K562 (cell line): ENCODE measurements around the gene ADAT2. TPM values are rescaled to one million over a fixed set of nuclear protein-coding genes. Genes with fewer than 3 reads are reported as not detected.

ENCODE experiments used
- ATAC-seq: fragments of 200-7000 bp; cut with Tn5 transposase; 3 replicates; pipeline ENCODE4 v1.9.1; 2020; ENCODE audit warnings: moderate library complexity
- BruUV-seq: library from RNA; stranded (reverse); fragments of 400-500 nt; replicated peaks from 2 replicates; lab custom pipeline; 2021; lab: Mats Ljungman, UMichigan
- CTCF ChIA-PET: fragments of 300-600 bp; formaldehyde crosslinking; extraction: SDS; loops from one replicate; lab custom pipeline; 2021; ENCODE audit warnings: low intra/inter-chr PET ratio; lab: Yijun Ruan, JAX
- POLR2A ChIA-PET: fragments of 300-600, 350-650 bp; sonication (Branson Sonifier 250); formaldehyde crosslinking; extraction: SDS; loops from one replicate; lab custom pipeline; 2021; ENCODE audit warnings: antibody characterized with exemption, inconsistent platforms; lab: Yijun Ruan, JAX
- DNase-seq, 4 experiments: peaks; one replicate each; pipeline versions ENCODE4 v3.0.0 to v3.0.0-alpha.2; 2011 to 2018; ENCODE audit warnings: low spot score in 3 of 4, mixed read lengths in 3 of 4; ENCODE audit errors: extremely low read depth in 1 of 4
- FAIRE-seq: peaks from 2 replicates; lab custom pipeline; 2011; peaks lifted over from hg19 to GRCh38; lab: Jason Lieb, UNC
- H2AFZ ChIP-seq: 2 replicates; pipeline ENCODE4 v1.6.0; 2011; ENCODE audit warnings: low read depth, low read length, control low read depth, inconsistent platforms
- H3K27ac ChIP-seq: fragments of 200-600 bp; 3 replicates; pipeline ENCODE4 v1.8.0; 2011; ENCODE audit warnings: low read depth, mild to moderate bottlenecking, control low read depth, inconsistent platforms, low read length, moderate library complexity, mixed read lengths; ENCODE audit errors: extremely low read depth
- H3K27me3 ChIP-seq, 2 experiments: fragments of 300-600 bp in 1 of 2; 2 replicates in 1 of 2; 3 replicates in 1 of 2; pipeline versions ENCODE4 v1.6.0 to v1.8.0; 2011; ENCODE audit warnings: inconsistent platforms in 2 of 2, low read length in 2 of 2, mild to moderate bottlenecking in 1 of 2, mixed read lengths in 1 of 2, moderate library complexity in 1 of 2; ENCODE audit not compliant: control insufficient read depth in 2 of 2, insufficient read depth in 2 of 2
- H3K36me3 ChIP-seq: fragments of 300-600 bp; 3 replicates; pipeline ENCODE4 v1.8.0; 2011; ENCODE audit warnings: mild to moderate bottlenecking, low read length, inconsistent platforms; ENCODE audit not compliant: control insufficient read depth, insufficient read depth
- H3K4me1 ChIP-seq, 2 experiments: fragments of 200-600 bp in 1 of 2; replicated peaks in 1 of 2; 2 replicates in 1 of 2; 3 replicates in 1 of 2; pipeline versions ENCODE4 v1.5.1 to v1.8.0; 2011; ENCODE audit warnings: inconsistent platforms in 2 of 2, low read length in 2 of 2, mild to moderate bottlenecking in 1 of 2, mixed read lengths in 1 of 2, moderate library complexity in 1 of 2; ENCODE audit not compliant: control insufficient read depth in 2 of 2, insufficient read depth in 2 of 2
- H3K4me2 ChIP-seq: 2 replicates; pipeline ENCODE4 v1.6.1; 2011; ENCODE audit warnings: low read length, control low read depth, inconsistent platforms, mixed read lengths; ENCODE audit not compliant: insufficient read depth
- H3K4me3 ChIP-seq: fragments of 200-600 bp; sonication (generic), shearing (Covaris generic); 2 replicates; pipeline ENCODE4 v1.5.1; 2016; ENCODE audit warnings: control low read depth, inconsistent platforms
- H3K79me2 ChIP-seq: fragments of 200-600 bp; 3 replicates; pipeline ENCODE4 v1.8.0; 2011; ENCODE audit warnings: low read length, inconsistent platforms; ENCODE audit not compliant: control insufficient read depth, insufficient read depth
- H3K9ac ChIP-seq, 2 experiments: 2 replicates each; pipeline versions ENCODE4 v1.6.0 to v1.6.1; 2011; ENCODE audit warnings: low read depth in 2 of 2, low read length in 2 of 2, control low read depth in 1 of 2, inconsistent platforms in 1 of 2, mild to moderate bottlenecking in 1 of 2, mixed read lengths in 1 of 2; ENCODE audit not compliant: insufficient read depth in 1 of 2
- H3K9me1 ChIP-seq: one replicate; pipeline ENCODE4 v1.6.0; 2011; ENCODE audit warnings: inconsistent platforms, mild to moderate bottlenecking, low read length, moderate library complexity; ENCODE audit not compliant: control insufficient read depth, insufficient read depth
- H3K9me3 ChIP-seq: replicated peaks from 2 replicates; pipeline ENCODE4 v1.5.1; 2011; ENCODE audit warnings: low read depth, low read length, inconsistent platforms; ENCODE audit not compliant: control insufficient read depth, insufficient read depth
- H4K20me1 ChIP-seq: replicated peaks from 2 replicates; pipeline ENCODE4 v1.6.1; 2011; ENCODE audit warnings: low read length, inconsistent platforms, mixed read lengths; ENCODE audit not compliant: control insufficient read depth, insufficient read depth
- BRD9 ChIP-seq: fragments of 450-650 bp; IDR thresholded peaks from 2 replicates; pipeline ENCODE4 v1.6.1; 2018; ENCODE audit warnings: low read depth; ENCODE audit not compliant: partially characterized antibody
- ETV6 ChIP-seq, 3 experiments: fragments of 150-350 bp in 1 of 3; sonication (generic) in 1 of 3; formaldehyde crosslinking in 1 of 3; IDR thresholded peaks; 2 replicates each; pipeline versions ENCODE4 v1.6.1 to v1.8.0; 2014 to 2022; ENCODE audit warnings: borderline replicate concordance in 2 of 3, low read depth in 2 of 3, antibody characterized with exemption in 1 of 3, low read length in 1 of 3, mild to moderate bottlenecking in 1 of 3, missing genetic modification reagents in 1 of 3
- FOXA3 ChIP-seq, 2 experiments: fragments of 450-650 bp in 1 of 2; sonication (generic) in 1 of 2; formaldehyde crosslinking; IDR thresholded peaks in 1 of 2; conservative IDR thresholded peaks in 1 of 2; 2 replicates each; pipeline versions ENCODE4 v1.4.0 to v1.8.0; 2020 to 2022; ENCODE audit warnings: mild to moderate bottlenecking in 2 of 2, missing genetic modification reagents in 1 of 2
- MCM7 ChIP-seq, 2 experiments: fragments of 450-650 bp; IDR thresholded peaks; 2 replicates each; pipeline ENCODE4 v1.6.1; 2016 to 2018
- POLR2H ChIP-seq: IDR thresholded peaks from 2 replicates; pipeline ENCODE4 v1.6.1; 2016; ENCODE audit warnings: missing genetic modification characterization, low read depth, mild to moderate bottlenecking, control low read depth, missing compliant biosample characterization, moderate library complexity
- PRMT5 ChIP-seq: sonication (generic); formaldehyde crosslinking; IDR thresholded peaks from 2 replicates; pipeline ENCODE4 v1.5.0; 2020; ENCODE audit warnings: missing genetic modification reagents
- SRSF7 ChIP-seq: fragments of 200-400 bp; formaldehyde crosslinking; optimal IDR thresholded peaks from 2 replicates; pipeline ENCODE3; 2017; ENCODE audit warnings: mild to moderate bottlenecking, low read depth, low read length
- ZNF311 ChIP-seq: fragments of 250-450 bp; sonication (Bioruptor Pico); IDR thresholded peaks from 2 replicates; pipeline ENCODE4 v1.4.0; 2020; ENCODE audit warnings: mild to moderate bottlenecking, moderate library complexity
- ZNF79 ChIP-seq: fragments of 250-450 bp; sonication (Bioruptor Pico); IDR thresholded peaks from 2 replicates; pipeline ENCODE4 v1.4.0; 2020; ENCODE audit warnings: low read depth, mild to moderate bottlenecking, moderate library complexity
- WGBS: fragments of 100-300 bp; shearing (Covaris generic); methylation state at CpG from one replicate; pipeline ENCODE4 v1.1.6; 2016; ENCODE audit warnings: low coverage, mixed read lengths; ENCODE audit not compliant: insufficient coverage; ENCODE audit errors: missing lambda C conversion rate; 5-methylcytosine and 5-hydroxymethylcytosine counted together
- in situ Hi-C: fragments of 300-500 bp; cut with MboI; formaldehyde crosslinking; loops from 4 replicates; pipeline ENCODE4 v1.15.0; 2018; ENCODE audit warnings: inconsistent platforms, mixed read lengths
- intact Hi-C: fragments of 100-400 bp; cut with micrococcal nuclease; formaldehyde crosslinking; loops from 2 replicates; pipeline ENCODE4 v1.14.2; 2022
- polyA plus RNA-seq, 8 experiments: library from polyadenylated mRNA; depleted of rRNA in 4 of 8; stranded (reverse) in 5 of 8; unstranded in 3 of 8; fragments of >200 nt; fragmentation: Nextera tagmentation in 2 of 8; fragmentation: Illumina TruSeq in 1 of 8; extraction: Ambion mirVana in 2 of 8; extraction: Trizol in 1 of 8; gene quantifications; 2 replicates each; pipeline versions ENCODE4 v1.2.1 to v1.2.3, GENCODE V29; 2011 to 2014; ENCODE audit warnings: inconsistent platforms in 1 of 8, missing spikeins in 1 of 8
- total RNA-seq, 7 experiments: library from RNA; depleted of rRNA in 6 of 7; stranded (reverse); fragments of >200 nt in 6 of 7; fragmentation: Illumina TruSeq in 2 of 7; extraction: Trizol in 2 of 7; gene quantifications; 2 replicates each; pipeline versions ENCODE4 v1.2.1 to v1.2.3, GENCODE V29; 2011 to 2021; ENCODE audit warnings: low replicate concordance in 1 of 7

The ADAT2 gene
- total and polyA plus RNA-seq, 9 of the 15 experiments (the other 6 are each of a cell fraction or from before 2014, with no cell fraction given) = 13.0 to 62.5 (median 31.7) TPM

GRCh38 chr6:143399775-143400174 lies 50.7 kb downstream of the ADAT2 start:
- intact Hi-C loops = no loop called here
- DNase-seq (no peak), FAIRE-seq (no peak), ATAC-seq (no peak)
- TF ChIP-seq BRD9 = no peak
- no peak for TF ChIP-seq SRSF7
- no peak for TF ChIP-seq POLR2H (tag)
- TF ChIP-seq ZNF79 (CRISPR knock-in tag) = no peak
- no peak for TF ChIP-seq MCM7 (IDR thresholded peaks at IDR 0.05)
- Histone ChIP-seq H3K4me1 (no peaks in the 10 kb centered on the region; a peak in 1 of 5 replicates), H3K9me1 (no peaks in the 10 kb centered on the region), H3K27me3 (peaks cover 46 to 53% of the 10 kb centered on the region in 2 experiments), H3K79me2 (no peaks in the 10 kb centered on the region), H2AFZ (no peak overlapping the region), H3K27ac (no peak overlapping the region), H3K4me2 (no peak overlapping the region), H4K20me1 (no peaks in the 10 kb centered on the region), H3K36me3 (no peaks in the 10 kb centered on the region), H3K4me3 (no peak overlapping the region), H3K9me3 (no peaks in the 10 kb centered on the region), H3K9ac (no peak overlapping the region)
- ChIA-PET CTCF (no interaction called here), POLR2A (no interaction called here)
- in situ Hi-C loops = no loop called here
- WGBS = 11% methylated on average over 7 of the region's 7 CpGs
- BruUV-seq = no TSS peak

- no peak for ATAC-seq
- Histone ChIP-seq H4K20me1 (no peaks in the 10 kb centered on the region), H3K9me3 (no peaks in the 10 kb centered on the region), H3K27ac (no peak overlapping the region), H3K4me3 (no peak overlapping the region), H3K9me1 (no peaks in the 10 kb centered on the region)
- intact Hi-C loops = no loop called here
- in situ Hi-C loops = no loop called here
- WGBS = 1% methylated on average over 5 of the region's 5 CpGs
- FAIRE-seq = no peak
- BruUV-seq = no TSS peak
- no peak for TF ChIP-seq ETV6 (IDR thresholded peaks at IDR 0.05; ENCODE audit: borderline replicate concordance in 1 of 2, low read depth in 2 of 2, low read length in 1 of 2)
- no peak for TF ChIP-seq ETV6 (CRISPR knock-in tag; IDR thresholded peaks at IDR 0.05; ENCODE audit: borderline replicate concordance)
- no peak for TF ChIP-seq FOXA3 (CRISPR knock-in tag; conservative IDR thresholded peaks at IDR 0.05 in 1 of 2, IDR thresholded peaks at IDR 0.05 in 1 of 2)
- no peak for TF ChIP-seq PRMT5 (CRISPR knock-in tag)
- TF ChIP-seq ZNF311 (CRISPR knock-in tag) = no peak
- TF ChIP-seq, all 486 proteins: peak for 0
- Histone ChIP-seq H3K9ac (no peak overlapping the region), H3K36me3 (no peaks in the 10 kb centered on the region), H3K27me3 (peaks cover 46 to 54% of the 10 kb centered on the region in 2 experiments), H3K4me1 (no peaks in the 10 kb centered on the region; a peak in 1 of 5 replicates), H3K79me2 (no peaks in the 10 kb centered on the region), H3K4me2 (no peak overlapping the region), H2AFZ (no peak overlapping the region)
- no peak for DNase-seq
- ChIA-PET CTCF (no interaction called here), POLR2A (no interaction called here)
These were observed 51.3 kb downstream of the ADAT2 start for GRCh38 chr6:143399176-143399575.
